Stimulated activated CD8-positive, alpha-beta memory T cell treated with anti-CD3 and anti-CD28 coated beads, Interleukin-12 subunit alpha, Interleukin-12 subunit beta, amount 100 ng/mL, for 1 hour (primary cell): ENCODE measurements around the gene OR52A1.
A peak's percentile ranks its signal among the peaks of the same experiment; 100 is the strongest.

Source experiments
- DNase-seq: peaks from one replicate; pipeline ENCODE4 v3.0.0-alpha.2; 2020; ENCODE audit warnings: low read depth

Gene OR52A1

GRCh38 chr11:5131584-5132335 lies 22.8 kb downstream of the OR52A1 start:
- no peak for DNase-seq

DNA sequence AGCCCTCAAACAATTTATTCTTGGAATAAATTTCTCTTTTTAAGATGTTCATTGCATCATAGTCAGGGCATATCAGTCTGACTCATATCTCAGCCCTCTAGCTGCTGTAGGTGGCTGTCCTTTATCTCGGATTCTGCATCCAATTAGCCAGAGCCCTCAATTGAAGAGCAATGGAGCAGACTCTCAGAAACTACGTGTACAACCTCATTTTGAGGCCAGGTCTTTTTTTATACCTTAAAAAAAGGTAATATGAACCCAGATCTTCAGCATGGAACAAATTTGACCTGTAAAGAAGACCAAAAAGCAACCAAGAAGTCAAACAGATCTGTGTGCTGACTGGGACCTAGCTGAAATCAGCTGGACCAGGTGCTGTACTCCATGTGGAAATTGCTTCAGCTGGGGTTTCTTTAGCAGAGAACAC lies 25.1 kb downstream of the OR52A1 start:
- DNase-seq, result no peak

- no peak for DNase-seq
Measured at GRCh38 chr11:5124891-5125620, 29.5 kb downstream of the OR52A1 start.

GRCh38 chr11:5123802-5124521 lies 30.6 kb downstream of the OR52A1 start:
- peak; percentile 4 for DNase-seq

GRCh38 chr11:5118893-5119292 lies 35.7 kb downstream of the OR52A1 start:
- DNase-seq, result no peak

- DNase-seq, result no peak
Measured at GRCh38 chr11:5117588-5117987, 37.0 kb downstream of the OR52A1 start.

GRCh38 chr11:5115339-5115738 lies 39.2 kb downstream of the OR52A1 start:
- DNase-seq, result no peak

GRCh38 chr11:5107285-5107684 lies 47.3 kb downstream of the OR52A1 start:
- no peak for DNase-seq

GRCh38 chr11:5103066-5103465 lies 51.5 kb downstream of the OR52A1 start:
- no peak for DNase-seq

- DNase-seq, result no peak
Measured at GRCh38 chr11:5102246-5102645, 52.3 kb downstream of the OR52A1 start.

DNA sequence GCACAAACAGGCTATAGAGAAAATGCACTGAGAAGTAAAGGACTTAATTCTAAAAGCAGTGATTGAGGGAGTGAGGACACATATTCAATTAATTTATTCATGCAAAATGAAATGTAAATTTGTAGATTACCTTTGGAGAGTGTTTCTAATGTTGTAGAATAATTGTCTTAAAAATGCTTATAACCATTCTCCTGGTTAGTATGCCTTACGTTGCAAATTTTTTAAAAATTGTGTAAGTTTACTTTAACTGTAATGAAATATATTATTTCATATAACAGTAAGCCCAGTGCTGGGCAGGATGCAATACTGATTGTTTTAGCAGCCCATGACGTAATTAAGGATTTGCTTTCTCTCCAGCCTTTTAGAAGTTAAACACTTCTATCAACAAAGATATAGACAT lies 58.5 kb downstream of the OR52A1 start:
- DNase-seq, result no peak
